Endothelial cell of umbilical vein (primary cell): ENCODE measurements around the gene RIMKLB. TPM values are rescaled to one million over a fixed set of nuclear protein-coding genes. Genes with fewer than 3 reads are reported as not detected.

Source experiments
- BruUV-seq: library from RNA; stranded (reverse); fragments of 400-500 nt; replicated peaks from 2 replicates; lab custom pipeline; 2021; lab: Mats Ljungman, UMichigan
- CTCF ChIA-PET: fragments of 300-600, 350-600 bp; sonication (Branson Sonifier 250); formaldehyde crosslinking; loops from one replicate; lab custom pipeline; 2021; ENCODE audit warnings: antibody characterized with exemption, inconsistent platforms; lab: Charles Lee
- POLR2A ChIA-PET: fragments of 300-600, 350-600 bp; sonication (Branson Sonifier 250); formaldehyde crosslinking; loops from one replicate; lab custom pipeline; 2021; ENCODE audit warnings: antibody characterized with exemption, inconsistent platforms; lab: Charles Lee
- DNase-seq: peaks from one replicate; pipeline ENCODE4 v3.0.0-alpha.2; 2011; ENCODE audit warnings: low read depth, low spot score
- FAIRE-seq: peaks from 2 replicates; lab custom pipeline; 2011; peaks lifted over from hg19 to GRCh38; lab: Jason Lieb, UNC
- H2AFZ ChIP-seq: 2 replicates; pipeline ENCODE4 v1.6.0; 2012; ENCODE audit warnings: low read depth, low read length, control low read depth, inconsistent platforms
- H3K27ac ChIP-seq: 2 replicates; pipeline ENCODE4 v1.5.1; 2011; ENCODE audit warnings: low read depth, mild to moderate bottlenecking, control low read depth, low read length, moderate library complexity; ENCODE audit not compliant: insufficient read depth
- H3K27me3 ChIP-seq, 2 experiments: 2 replicates each; pipeline versions ENCODE4 v1.6.0 to v1.6.1; 2011; ENCODE audit warnings: low read length in 2 of 2, mixed read lengths in 1 of 2; ENCODE audit not compliant: control insufficient read depth in 2 of 2, insufficient read depth in 2 of 2
- H3K36me3 ChIP-seq, 2 experiments: 2 replicates in 1 of 2; 3 replicates in 1 of 2; pipeline ENCODE4 v1.5.1; 2011; ENCODE audit warnings: low read length in 2 of 2, mild to moderate bottlenecking in 1 of 2, moderate library complexity in 1 of 2; ENCODE audit not compliant: control insufficient read depth in 2 of 2, insufficient read depth in 2 of 2; ENCODE audit errors: extremely low read depth in 1 of 2
- H3K4me1 ChIP-seq: 3 replicates; pipeline ENCODE4 v1.5.1; 2011; ENCODE audit warnings: mild to moderate bottlenecking, low read length; ENCODE audit not compliant: control insufficient read depth, insufficient read depth; ENCODE audit errors: extremely low read depth
- H3K4me2 ChIP-seq: 2 replicates; pipeline ENCODE4 v1.6.1; 2011; ENCODE audit warnings: low read length, control low read depth, mixed read lengths; ENCODE audit not compliant: insufficient read depth
- H3K4me3 ChIP-seq, 3 experiments: fragments of 200-600 bp in 1 of 3; sonication (generic), shearing (Covaris generic) in 1 of 3; replicated peaks in 1 of 3; 2 replicates each; pipeline ENCODE4 v1.5.1; 2011 to 2016; ENCODE audit warnings: control low read depth in 3 of 3, low read length in 3 of 3, mild to moderate bottlenecking in 2 of 3, inconsistent platforms in 1 of 3, low read depth in 1 of 3, moderate library complexity in 1 of 3; ENCODE audit not compliant: insufficient read depth in 1 of 3
- H3K79me2 ChIP-seq: 2 replicates; pipeline ENCODE4 v1.6.0; 2012; ENCODE audit warnings: low read length, inconsistent platforms; ENCODE audit not compliant: control insufficient read depth, insufficient read depth
- H3K9ac ChIP-seq: replicated peaks from 2 replicates; pipeline ENCODE3; 2011; ENCODE audit warnings: low read length, control low read depth; ENCODE audit not compliant: insufficient read depth; ENCODE audit errors: extremely low read depth
- H3K9me1 ChIP-seq: replicated peaks from 3 replicates; pipeline ENCODE4 v1.6.0; 2011; ENCODE audit warnings: mild to moderate bottlenecking, low read length; ENCODE audit not compliant: control insufficient read depth, insufficient read depth; ENCODE audit errors: extremely low read depth
- H3K9me3 ChIP-seq: replicated peaks from 2 replicates; pipeline ENCODE4 v1.5.1; 2012; ENCODE audit warnings: low read length, inconsistent platforms; ENCODE audit not compliant: control insufficient read depth, insufficient read depth
- H4K20me1 ChIP-seq: replicated peaks from 2 replicates; pipeline ENCODE3; 2011; ENCODE audit warnings: mild to moderate bottlenecking, low read length; ENCODE audit not compliant: control insufficient read depth, insufficient read depth; ENCODE audit errors: extremely low read depth
- EZH2 ChIP-seq: IDR thresholded peaks from 2 replicates; pipeline ENCODE4 v1.6.1; 2012; ENCODE audit warnings: borderline replicate concordance, low read depth, mild to moderate bottlenecking, moderate library complexity, low read length, inconsistent platforms; ENCODE audit not compliant: severe bottlenecking
- FOS ChIP-seq: IDR thresholded peaks from 2 replicates; pipeline ENCODE4 v1.6.1; 2011; ENCODE audit warnings: mild to moderate bottlenecking, low read length, moderate library complexity, borderline replicate concordance; ENCODE audit not compliant: insufficient read depth
- GATA2 ChIP-seq: IDR thresholded peaks from 2 replicates; pipeline ENCODE4 v1.7.0; 2011; ENCODE audit warnings: low read depth, mild to moderate bottlenecking, moderate library complexity, mixed read lengths, low read length; ENCODE audit not compliant: insufficient read length, insufficient read depth
- JUN ChIP-seq: IDR thresholded peaks from 2 replicates; pipeline ENCODE4 v1.6.1; 2011; ENCODE audit warnings: borderline replicate concordance, low read depth; ENCODE audit not compliant: insufficient read length, insufficient read depth
- MYC ChIP-seq: IDR thresholded peaks from one replicate; pipeline ENCODE4 v1.6.1; 2011; ENCODE audit warnings: mild to moderate bottlenecking, low read depth, low read length
- POLR2A ChIP-seq: IDR thresholded peaks from 2 replicates; pipeline ENCODE4 v1.6.1; 2012; ENCODE audit warnings: low read depth, mild to moderate bottlenecking, control low read depth, low read length
- POLR2AphosphoS5 ChIP-seq: IDR thresholded peaks from 2 replicates; pipeline ENCODE4 v1.6.1; 2012; ENCODE audit warnings: low read depth, mild to moderate bottlenecking, control low read depth, low read length, moderate library complexity; ENCODE audit not compliant: insufficient read depth
- dilution Hi-C: fragments of 300-500 bp; cut with MboI; formaldehyde crosslinking; loops from one replicate; pipeline ENCODE4 v1.15.0; 2019; ENCODE audit warnings: low sequenced_read_pairs; ENCODE audit not compliant: extremely low pct_ligation_motif_present
- intact Hi-C: fragments of 100-400 bp; cut with micrococcal nuclease; formaldehyde crosslinking; loops from one replicate; pipeline ENCODE4 v1.10.0; 2022
- polyA plus RNA-seq, 4 experiments: library from polyadenylated mRNA; depleted of rRNA in 3 of 4; stranded (reverse) in 3 of 4; unstranded in 1 of 4; fragments of >200 nt; gene quantifications; 2 replicates each; pipeline versions ENCODE4 v1.2.1 to v1.2.3, GENCODE V29; 2011 to 2012; ENCODE audit warnings: missing spikeins in 1 of 4
- total RNA-seq: library from RNA; stranded (reverse); gene quantifications from 2 replicates; pipeline ENCODE4 v1.2.3, GENCODE V29; 2021
- TF ChIP-seq, protein P1 (sequence below): IDR thresholded peaks from 2 replicates; pipeline ENCODE4 v1.6.1; 2011; ENCODE audit not compliant: insufficient read depth, insufficient read length
- TF ChIP-seq, protein P2 (sequence below), 2 donors: IDR thresholded peaks; 1 replicate in 1 of 2; 2 replicates in 1 of 2; pipeline ENCODE4 v1.5.1; 2011; ENCODE audit warnings: low read length in 2 of 2, mild to moderate bottlenecking in 2 of 2, moderate library complexity in 2 of 2, control low read depth in 1 of 2, inconsistent platforms in 1 of 2, low read depth in 1 of 2; ENCODE audit not compliant: insufficient read depth in 1 of 2; ENCODE audit errors: extremely low read depth in 1 of 2

RIMKLB gene
- total and polyA plus RNA-seq, 2 donors (not counting 3 experiments of a cell fraction or from before 2014, with no cell fraction given) = 35.5 to 64.3 TPM

DNA sequence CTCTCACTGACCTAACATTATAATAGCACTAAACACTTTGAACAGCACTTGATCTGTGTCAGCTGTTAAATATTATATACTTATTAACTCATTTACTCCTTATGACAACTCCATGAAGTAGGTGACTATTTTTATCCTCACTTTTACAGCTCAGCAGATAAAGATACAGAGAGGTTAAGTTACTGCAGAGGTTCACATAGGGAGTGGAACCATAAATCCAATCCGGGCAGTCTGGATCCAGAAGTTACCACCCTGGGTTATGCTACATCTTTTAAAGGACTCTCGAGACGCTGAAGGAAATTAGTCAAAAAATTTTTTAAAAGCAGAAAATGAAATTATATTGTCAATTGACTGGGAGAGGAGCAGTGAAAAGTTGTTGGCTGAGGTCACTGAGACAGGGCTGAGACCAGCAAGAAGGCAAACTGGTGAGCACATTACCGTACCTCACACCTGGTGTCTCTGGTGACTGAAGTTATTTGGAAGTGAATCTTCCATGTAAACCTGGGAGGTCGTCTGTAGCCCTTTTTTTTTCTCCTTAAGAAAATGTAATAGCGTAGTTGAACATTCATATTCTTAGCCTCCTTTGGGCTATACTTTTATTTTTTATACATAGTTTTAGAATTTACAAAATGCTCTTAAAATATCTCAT is 1.2 kb upstream of the RIMKLB start:
- peak overlapping the region; percentile 58 to 87 (median 87) for H3K4me3 ChIP-seq
- no peaks in the 10 kb centered on the region for H3K36me3 ChIP-seq
- H3K9me3 ChIP-seq = no peaks in the 10 kb centered on the region
- peaks cover 4% of the 10 kb centered on the region for H4K20me1 ChIP-seq
- peak overlapping the region; percentile 94 for H3K9ac ChIP-seq
- peaks cover 40% of the 10 kb centered on the region for H3K4me1 ChIP-seq
- no peak for TF ChIP-seq POLR2A
- no peak for TF ChIP-seq FOS
- TF ChIP-seq JUN = no peak
- TF ChIP-seq, protein P1, sequence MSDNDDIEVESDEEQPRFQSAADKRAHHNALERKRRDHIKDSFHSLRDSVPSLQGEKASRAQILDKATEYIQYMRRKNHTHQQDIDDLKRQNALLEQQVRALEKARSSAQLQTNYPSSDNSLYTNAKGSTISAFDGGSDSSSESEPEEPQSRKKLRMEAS = no peak
- TF ChIP-seq GATA2 = no peak
- no peak for TF ChIP-seq EZH2
- TF ChIP-seq POLR2AphosphoS5 = no peak
- no peak for TF ChIP-seq MYC
- TF ChIP-seq, protein P2, sequence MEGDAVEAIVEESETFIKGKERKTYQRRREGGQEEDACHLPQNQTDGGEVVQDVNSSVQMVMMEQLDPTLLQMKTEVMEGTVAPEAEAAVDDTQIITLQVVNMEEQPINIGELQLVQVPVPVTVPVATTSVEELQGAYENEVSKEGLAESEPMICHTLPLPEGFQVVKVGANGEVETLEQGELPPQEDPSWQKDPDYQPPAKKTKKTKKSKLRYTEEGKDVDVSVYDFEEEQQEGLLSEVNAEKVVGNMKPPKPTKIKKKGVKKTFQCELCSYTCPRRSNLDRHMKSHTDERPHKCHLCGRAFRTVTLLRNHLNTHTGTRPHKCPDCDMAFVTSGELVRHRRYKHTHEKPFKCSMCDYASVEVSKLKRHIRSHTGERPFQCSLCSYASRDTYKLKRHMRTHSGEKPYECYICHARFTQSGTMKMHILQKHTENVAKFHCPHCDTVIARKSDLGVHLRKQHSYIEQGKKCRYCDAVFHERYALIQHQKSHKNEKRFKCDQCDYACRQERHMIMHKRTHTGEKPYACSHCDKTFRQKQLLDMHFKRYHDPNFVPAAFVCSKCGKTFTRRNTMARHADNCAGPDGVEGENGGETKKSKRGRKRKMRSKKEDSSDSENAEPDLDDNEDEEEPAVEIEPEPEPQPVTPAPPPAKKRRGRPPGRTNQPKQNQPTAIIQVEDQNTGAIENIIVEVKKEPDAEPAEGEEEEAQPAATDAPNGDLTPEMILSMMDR (IDR thresholded peaks at IDR 0.05; ENCODE audit: extremely low read depth in 1 of 2, insufficient read depth in 1 of 2, low read depth in 1 of 2, low read length in 2 of 2) = no peak
- ChIA-PET POLR2A (interaction anchor here (1.2 to 1.6 kb wide), 2 partner anchors 9 to 253 kb away, joined by 3 to 17 read pairs; partner anchors contain the start of gene M6PR), CTCF (interaction anchor here (0.8 to 2.3 kb wide), 4 partner anchors 9 to 194 kb away, joined by 3 to 8 read pairs (median 6); no protein-coding TSS in a partner anchor)
- H3K79me2 ChIP-seq = peaks cover 28% of the 10 kb centered on the region
- DNase-seq (no peak), FAIRE-seq (no peak)
- H3K27me3 ChIP-seq = no peaks in the 10 kb centered on the region
- peak overlapping the region; percentile 96 for H3K4me2 ChIP-seq
- dilution Hi-C loops (no loop called here), intact Hi-C loops (loop anchor here (10.0 kb wide), 1 partner anchor 452 kb away; no protein-coding TSS in a partner anchor)
- peak overlapping the region; percentile 81 for H3K27ac ChIP-seq
- H3K9me1 ChIP-seq = no peaks in the 10 kb centered on the region
- peak overlapping the region; percentile 79 for H2AFZ ChIP-seq
- BruUV-seq = no TSS peak
